Measurements from ENCODE around the gene EPOP. TPM values are rescaled to one million over a fixed set of nuclear protein-coding genes. Genes with fewer than 3 reads are reported as not detected.

Gene EPOP
- total and polyA plus RNA-seq, 2 of the 13 experiments (the other 11 are each of a cell fraction or from before 2014, with no cell fraction given), result 14.7 to 37.8 TPM

GRCh38 chr17:38702166-38702915 is 27.6 kb upstream of the EPOP start (continued):
- TF ChIP-seq PTBP1 (IDR thresholded peaks at IDR 0.05; ENCODE audit: low read depth, low read length, poor library complexity, severe bottlenecking) (no peak), SIX4 (CRISPR knock-in tag; IDR thresholded peaks at IDR 0.05) (no peak), MTERF4 (CRISPR knock-in tag; IDR thresholded peaks at IDR 0.05) (0 out of 2 replicates have a peak, but pooled peaks have one; percentile 15), MED1 (CRISPR knock-in tag; IDR thresholded peaks at IDR 0.05) (peak; percentile 92), AGO1 (IDR thresholded peaks at IDR 0.05; ENCODE audit: low read depth, low read length, poor library complexity, severe bottlenecking) (peak; percentile 81), ZNF7 (CRISPR knock-in tag; IDR thresholded peaks at IDR 0.05) (no peak), TSC22D2 (CRISPR knock-in tag; IDR thresholded peaks at IDR 0.05; ENCODE audit: borderline replicate concordance) (0 out of 2 replicates have a peak, but pooled peaks have one; percentile 18), ZNF432 (CRISPR knock-in tag; IDR thresholded peaks at IDR 0.05; ENCODE audit: borderline replicate concordance) (no peak), GMEB2 (CRISPR knock-in tag; IDR thresholded peaks at IDR 0.05; ENCODE audit: low read depth) (0 out of 2 replicates have a peak, but pooled peaks have one; percentile 38), BCL6 (CRISPR knock-in tag; IDR thresholded peaks at IDR 0.05) (peak; percentile 69; the same call in 1 of the 2 replicates), RNF2 (conservative IDR thresholded peaks at IDR 0.05; ENCODE audit: low read depth) (peak; percentile 92), ARNT (IDR thresholded peaks at IDR 0.05) (no peak), SCMH1 (CRISPR knock-in tag; IDR thresholded peaks at IDR 0.05; ENCODE audit: borderline replicate concordance) (no peak), ZFAT (CRISPR knock-in tag; conservative IDR thresholded peaks at IDR 0.05) (no peak), ZNF24 (IDR thresholded peaks at IDR 0.05) (no peak), ZNF83 (CRISPR knock-in tag; IDR thresholded peaks at IDR 0.05; ENCODE audit: borderline replicate concordance) (no peak), SP1 (IDR thresholded peaks at IDR 0.05) (no peak), SP1 (CRISPR knock-in tag; IDR thresholded peaks at IDR 0.05) (peak; percentile 81), ZNF562 (CRISPR knock-in tag; IDR thresholded peaks at IDR 0.05; ENCODE audit: borderline replicate concordance) (peak; percentile 79; the same call in 1 of the 2 replicates), ZNF280D (CRISPR knock-in tag; IDR thresholded peaks at IDR 0.05) (0 out of 2 replicates have a peak, but pooled peaks have one; percentile 48), ZSCAN9 (CRISPR knock-in tag; IDR thresholded peaks at IDR 0.05; ENCODE audit: borderline replicate concordance) (peak; percentile 83; the same call in 1 of the 2 replicates), ZMYM2 (CRISPR knock-in tag; IDR thresholded peaks at IDR 0.05) (peak; percentile 82; the same call in 1 of the 2 replicates), ZNF253 (CRISPR knock-in tag; IDR thresholded peaks at IDR 0.05; ENCODE audit: borderline replicate concordance) (no peak), FOXA3 (CRISPR knock-in tag; IDR thresholded peaks at IDR 0.05) (peak; percentile 70), BORCS8-MEF2B (CRISPR knock-in tag; IDR thresholded peaks at IDR 0.05) (peak; percentile 82; the same call in 1 of the 2 replicates), RBM22 (optimal IDR thresholded peaks at IDR 0.05; ENCODE audit: low read length) (no peak)
